OCI-LY7 (cell line): ENCODE results near the gene FBN1. TPM values are rescaled to one million over a fixed set of nuclear protein-coding genes. Genes with fewer than 3 reads are reported as not detected.

Source experiments
- BruUV-seq: library from RNA; stranded (reverse); fragments of 400-500 nt; replicated peaks from 2 replicates; lab custom pipeline; 2021; lab: Mats Ljungman, UMichigan
- CTCF ChIA-PET: fragments of 300-600 bp; sonication (Branson Sonifier 250); formaldehyde crosslinking; loops from one replicate; lab custom pipeline; 2022; ENCODE audit warnings: antibody characterized with exemption; ENCODE audit not compliant: unreplicated experiment; lab: Charles Lee
- POLR2A ChIA-PET: fragments of 300-600 bp; sonication (Branson Sonifier 250); formaldehyde crosslinking; loops from one replicate; lab custom pipeline; 2022; ENCODE audit warnings: antibody characterized with exemption; lab: Charles Lee
- DNase-seq: peaks from one replicate; pipeline ENCODE4 v3.0.0-alpha.2; 2015; ENCODE audit warnings: low spot score
- H2AFZ ChIP-seq: fragments of 200-600 bp; sonication (generic), shearing (Covaris generic); 2 replicates; pipeline ENCODE4 v1.6.1; 2014; ENCODE audit warnings: mild to moderate bottlenecking, antibody characterized with exemption, low read length, moderate library complexity
- H3K27ac ChIP-seq: fragments of 200-600 bp; sonication (generic); 2 replicates; pipeline ENCODE4 v1.5.1; 2014; ENCODE audit warnings: mixed run types, low read depth, mild to moderate bottlenecking, moderate library complexity, low read length, inconsistent platforms; ENCODE audit not compliant: poor library complexity, severe bottlenecking
- H3K36me3 ChIP-seq: fragments of 200-600 bp; sonication (generic); 2 replicates; pipeline ENCODE4 v1.6.1; 2014; ENCODE audit warnings: mild to moderate bottlenecking, antibody characterized with exemption, low read length, moderate library complexity, mixed read lengths; ENCODE audit not compliant: insufficient read depth
- H3K4me1 ChIP-seq: fragments of 200-600 bp; sonication (generic); 2 replicates; pipeline ENCODE4 v1.5.1; 2014; ENCODE audit warnings: mild to moderate bottlenecking, low read length; ENCODE audit not compliant: insufficient read depth, poor library complexity, severe bottlenecking
- H3K4me2 ChIP-seq: fragments of 200-600 bp; sonication (generic); 2 replicates; pipeline ENCODE4 v1.6.1; 2014; ENCODE audit warnings: mild to moderate bottlenecking, low read length
- H3K4me3 ChIP-seq: fragments of 200-600 bp; sonication (generic); 2 replicates; pipeline ENCODE4 v1.5.1; 2014; ENCODE audit warnings: mild to moderate bottlenecking, low read depth, low read length; ENCODE audit not compliant: poor library complexity, severe bottlenecking
- H3K79me2 ChIP-seq: fragments of 200-600 bp; sonication (generic); 2 replicates; pipeline ENCODE4 v1.6.1; 2016; ENCODE audit warnings: low read depth, mild to moderate bottlenecking, low read length, moderate library complexity, mixed read lengths; ENCODE audit not compliant: insufficient read depth
- H3K9me2 ChIP-seq: fragments of 200-600 bp; sonication (generic); 2 replicates; pipeline ENCODE4 v1.6.1; 2016; ENCODE audit warnings: mild to moderate bottlenecking, low read length, mixed read lengths; ENCODE audit not compliant: insufficient read depth
- H3K9me3 ChIP-seq: fragments of 200-600 bp; sonication (generic); 2 replicates; pipeline ENCODE4 v1.6.1; 2014; ENCODE audit warnings: mild to moderate bottlenecking, mixed run types, low read length, mixed read lengths
- H4K20me1 ChIP-seq: fragments of 200-600 bp; sonication (generic); 2 replicates; pipeline ENCODE4 v1.6.1; 2014; ENCODE audit warnings: mild to moderate bottlenecking, antibody characterized with exemption, low read length, moderate library complexity, mixed read lengths; ENCODE audit not compliant: insufficient read depth
- CTCF ChIP-seq: fragments of 200-600 bp; sonication (generic); conservative IDR thresholded peaks from 2 replicates; pipeline ENCODE4 v1.5.1; 2014; ENCODE audit warnings: mild to moderate bottlenecking, antibody characterized with exemption, low read length, moderate library complexity, mixed read lengths
- EZH2phosphoT487 ChIP-seq: fragments of 200-600 bp; sonication (generic); IDR thresholded peaks from 2 replicates; pipeline ENCODE4 v1.6.1; 2018; ENCODE audit warnings: low read depth, borderline replicate concordance, mild to moderate bottlenecking, mixed run types, antibody characterized with exemption, low read length, moderate library complexity, mixed read lengths
- intact Hi-C: fragments of 100-400 bp; cut with micrococcal nuclease; formaldehyde crosslinking; loops from one replicate; pipeline ENCODE4 v1.10.0; 2022; ENCODE audit not compliant: unreplicated experiment
- total RNA-seq, 2 experiments: library from RNA; depleted of rRNA in 1 of 2; stranded (reverse); fragments of >200 nt in 1 of 2; shearing (Covaris generic) in 1 of 2; gene quantifications; 2 replicates each; pipeline ENCODE4 v1.2.3, GENCODE V29; 2014 to 2022

FBN1 gene
- total RNA-seq, 2 experiments from 2014 or later, result 0.68 to 1.0 TPM

- H3K27ac ChIP-seq, result no peak overlapping the region
- intact Hi-C loops, result no loop called here
- H3K79me2 ChIP-seq, result no peaks in the 10 kb centered on the region
- no peak overlapping the region for H3K4me3 ChIP-seq
- no peaks in the 10 kb centered on the region for H3K36me3 ChIP-seq
- H4K20me1 ChIP-seq, result no peaks in the 10 kb centered on the region
- no peak overlapping the region for H3K4me2 ChIP-seq
- ChIA-PET POLR2A (no interaction called here), CTCF (no interaction called here)
- H3K4me1 ChIP-seq, result no peaks in the 10 kb centered on the region
- no peaks in the 10 kb centered on the region for H3K9me2 ChIP-seq
- no peak for DNase-seq
- H2AFZ ChIP-seq, result no peak overlapping the region
- BruUV-seq, result no TSS peak
- H3K9me3 ChIP-seq, result no peaks in the 10 kb centered on the region
- TF ChIP-seq EZH2phosphoT487 (no peak), CTCF (no peak)
These were observed 249.5 kb downstream of the FBN1 start for GRCh38 chr15:48396020-48396419.

- no peaks in the 10 kb centered on the region for H3K4me1 ChIP-seq
- POLR2A ChIA-PET, result no interaction called here
- intact Hi-C loops, result no loop called here
- H2AFZ ChIP-seq, result no peak overlapping the region
- H3K79me2 ChIP-seq, result no peaks in the 10 kb centered on the region
- H3K36me3 ChIP-seq, result no peaks in the 10 kb centered on the region
- H3K27ac ChIP-seq, result no peak overlapping the region
- DNase-seq, result no peak
- no peaks in the 10 kb centered on the region for H4K20me1 ChIP-seq
- H3K4me3 ChIP-seq, result no peak overlapping the region
- CTCF ChIA-PET, result no interaction called here
- no peak overlapping the region for H3K4me2 ChIP-seq
- no peaks in the 10 kb centered on the region for H3K9me2 ChIP-seq
- no peaks in the 10 kb centered on the region for H3K9me3 ChIP-seq
- TF ChIP-seq EZH2phosphoT487, result no peak
- no peak for TF ChIP-seq CTCF
- BruUV-seq, result no TSS peak
These were observed 249.9 kb downstream of the FBN1 start for GRCh38 chr15:48395521-48396011.

- intact Hi-C loops, result no loop called here
- Histone ChIP-seq H3K9me3 (no peaks in the 10 kb centered on the region), H3K36me3 (no peaks in the 10 kb centered on the region), H4K20me1 (no peaks in the 10 kb centered on the region), H3K4me1 (no peaks in the 10 kb centered on the region), H3K79me2 (no peaks in the 10 kb centered on the region), H3K4me2 (no peak overlapping the region), H3K27ac (no peak overlapping the region), H3K4me3 (no peak overlapping the region), H2AFZ (no peak overlapping the region), H3K9me2 (no peaks in the 10 kb centered on the region)
- no TSS peak for BruUV-seq
- POLR2A ChIA-PET, result no interaction called here
- CTCF ChIA-PET, result no interaction called here
- TF ChIP-seq CTCF (no peak), EZH2phosphoT487 (no peak)
- DNase-seq, result no peak
These were observed 250.5 kb downstream of the FBN1 start for GRCh38 chr15:48394970-48395369.
